HepG2 (cell line): ENCODE data around the gene IFT172. TPM values are rescaled to one million over a fixed set of nuclear protein-coding genes. Genes with fewer than 3 reads are reported as not detected.

Source experiments
- E2F1 ChIP-seq: sonication (generic); formaldehyde crosslinking; IDR thresholded peaks from 2 replicates; pipeline ENCODE4 v1.5.0; 2020; ENCODE audit warnings: missing genetic modification reagents
- HHEX ChIP-seq: IDR thresholded peaks from 2 replicates; pipeline ENCODE4 v1.6.1; 2016; ENCODE audit warnings: control low read depth
- IRF9 ChIP-seq: sonication (generic); formaldehyde crosslinking; IDR thresholded peaks from 2 replicates; pipeline ENCODE4 v1.8.0; 2022; ENCODE audit warnings: missing genetic modification reagents, mild to moderate bottlenecking, borderline replicate concordance
- MBNL3 ChIP-seq: fragments of 250-450 bp; sonication (Bioruptor Pico); conservative IDR thresholded peaks from 2 replicates; pipeline ENCODE4 v1.8.0; 2022; ENCODE audit warnings: mild to moderate bottlenecking, inconsistent platforms
- MEF2D ChIP-seq: sonication (generic); formaldehyde crosslinking; IDR thresholded peaks from 2 replicates; pipeline ENCODE4 v1.5.1; 2020; ENCODE audit warnings: mild to moderate bottlenecking, missing genetic modification reagents
- SNAPC2 ChIP-seq: sonication (generic); formaldehyde crosslinking; IDR thresholded peaks from 2 replicates; pipeline ENCODE4 v1.8.1; 2022; ENCODE audit warnings: mild to moderate bottlenecking, missing genetic modification reagents
- TBP ChIP-seq: sonication (generic); formaldehyde crosslinking; IDR thresholded peaks from 2 replicates; pipeline ENCODE4 v1.5.0; 2020; ENCODE audit warnings: missing genetic modification reagents
- TOPORS ChIP-seq: sonication (generic); formaldehyde crosslinking; IDR thresholded peaks from 2 replicates; pipeline ENCODE4 v1.8.0; 2023; ENCODE audit warnings: mild to moderate bottlenecking, missing genetic modification reagents
- TRAFD1 ChIP-seq: sonication (generic); formaldehyde crosslinking; IDR thresholded peaks from 2 replicates; pipeline ENCODE4 v1.5.1; 2020; ENCODE audit warnings: missing genetic modification reagents, mild to moderate bottlenecking, borderline replicate concordance
- ZNF318 ChIP-seq: sonication (generic); formaldehyde crosslinking; IDR thresholded peaks from 2 replicates; pipeline ENCODE4 v1.4.0; 2020; ENCODE audit warnings: mild to moderate bottlenecking, missing genetic modification reagents
- ZNF597 ChIP-seq: sonication (generic); formaldehyde crosslinking; IDR thresholded peaks from 2 replicates; pipeline ENCODE4 v1.5.0; 2020; ENCODE audit warnings: missing genetic modification reagents
- ZNF639 ChIP-seq: conservative IDR thresholded peaks from 2 replicates; pipeline ENCODE4 v1.6.1; 2018; ENCODE audit warnings: missing genetic modification reagents
- ZNF703 ChIP-seq: sonication (generic); formaldehyde crosslinking; IDR thresholded peaks from 2 replicates; pipeline ENCODE4 v1.5.1; 2020; ENCODE audit warnings: missing genetic modification reagents, mild to moderate bottlenecking, moderate library complexity, borderline replicate concordance
- ZNF780A ChIP-seq: sonication (generic); formaldehyde crosslinking; IDR thresholded peaks from 2 replicates; pipeline ENCODE4 v1.8.0; 2022; ENCODE audit warnings: mild to moderate bottlenecking, missing genetic modification reagents, moderate library complexity
- polyA plus RNA-seq, 8 experiments: library from polyadenylated mRNA; depleted of rRNA in 3 of 8; stranded (reverse) in 7 of 8; unstranded in 1 of 8; fragments of >200 nt; fragmentation: Illumina TruSeq in 4 of 8; extraction: Trizol in 4 of 8; gene quantifications; 2 replicates each; pipeline versions ENCODE4 v1.2.1 to v1.2.3, GENCODE V29; 2011 to 2016; ENCODE audit warnings: low read depth in 4 of 8, missing spikeins in 1 of 8, mixed read lengths in 1 of 8; ENCODE audit not compliant: insufficient read depth in 1 of 8
- total RNA-seq, 5 experiments: library from RNA; depleted of rRNA; stranded (reverse); fragments of >200 nt; fragmentation: Illumina TruSeq; extraction: Trizol; gene quantifications; 2 replicates each; pipeline ENCODE4 v1.2.3, GENCODE V29; 2016; ENCODE audit warnings: low read depth in 1 of 5

Gene IFT172
- total and polyA plus RNA-seq, 2 of the 13 experiments (the other 11 are each of a cell fraction or from before 2014, with no cell fraction given) = 21.6 to 35.7 TPM

GRCh38 chr2:27518113-27518781 is 28.7 kb upstream of the IFT172 start (continued):
- no peak for TF ChIP-seq TRAFD1 (CRISPR knock-in tag)
- no peak; the same call in 1 of the 2 replicates for TF ChIP-seq MEF2D (CRISPR knock-in tag)
- no peak for TF ChIP-seq E2F1 (CRISPR knock-in tag)
- TF ChIP-seq IRF9 (CRISPR knock-in tag) = no peak
- no peak for TF ChIP-seq TOPORS
- no peak for TF ChIP-seq ZNF318 (CRISPR knock-in tag)
- no peak for TF ChIP-seq SNAPC2 (CRISPR knock-in tag)
- no peak for TF ChIP-seq TBP (CRISPR knock-in tag)
- no peak for TF ChIP-seq ZNF639 (CRISPR knock-in tag)
- peak; percentile 84 for TF ChIP-seq ZNF703
- TF ChIP-seq ZNF597 = no peak
- TF ChIP-seq HHEX (CRISPR knock-in tag) = peak; percentile 20; the same call in 1 of the 2 replicates
- TF ChIP-seq ZNF780A (CRISPR knock-in tag) = no peak
- no peak for TF ChIP-seq MBNL3 (CRISPR knock-in tag)
